GM21786 (cell line): ENCODE measurements around the gene BMAL1.
"Not testable (repeated sequence)": the region's sequence is repeated elsewhere in the genome, so short reads cannot be mapped to it uniquely, and the experiment has no call there.

Experiments
- ATAC-seq: cut with Tn5 transposase; IDR thresholded peaks from one replicate; pipeline ENCODE4 v1.9.1; 2021; ENCODE audit not compliant: unreplicated experiment

The BMAL1 gene

GRCh38 chr11:13436836-13437235 is 159.2 kb downstream of the BMAL1 start:
- ATAC-seq = not testable (repeated sequence)
